IMR-90 (cell line): ENCODE measurements around the gene TWIST2. TPM values are rescaled to one million over a fixed set of nuclear protein-coding genes. Genes with fewer than 3 reads are reported as not detected.

Experiments
- ATAC-seq: fragments of 200-7000 bp; cut with Tn5 transposase; 2 replicates; pipeline ENCODE4 v1.9.1; 2020; ENCODE audit warnings: low read depth, mild to moderate bottlenecking, moderate library complexity
- BruUV-seq: library from RNA; stranded (reverse); fragments of 400-500 nt; replicated peaks from 2 replicates; lab custom pipeline; 2021; lab: Mats Ljungman, UMichigan
- CTCF ChIA-PET: fragments of 300-600 bp; formaldehyde crosslinking; extraction: SDS; loops from one replicate; lab custom pipeline; 2021; ENCODE audit warnings: antibody characterized with exemption; lab: Yijun Ruan, JAX
- POLR2A ChIA-PET: fragments of 300-600 bp; sonication (Branson Sonifier 250); formaldehyde crosslinking; loops from one replicate; lab custom pipeline; 2022; ENCODE audit warnings: antibody characterized with exemption; ENCODE audit not compliant: unreplicated experiment; lab: Charles Lee
- DNase-seq: peaks from one replicate; pipeline ENCODE4 v3.0.0; 2013
- H2AFZ ChIP-seq: replicated peaks from 2 replicates; pipeline ENCODE3; 2013; ENCODE audit warnings: low read length, mild to moderate bottlenecking; ENCODE audit not compliant: poor library complexity
- H2AK5ac ChIP-seq: 2 replicates; pipeline ENCODE4 v1.6.1; 2013; ENCODE audit warnings: low read depth, low read length, inconsistent platforms
- H2AK9ac ChIP-seq: replicated peaks from 2 replicates; pipeline ENCODE3; 2013; ENCODE audit warnings: mild to moderate bottlenecking, low read depth, low read length, moderate library complexity; ENCODE audit not compliant: poor library complexity
- H2BK120ac ChIP-seq: 2 replicates; pipeline ENCODE4 v1.6.1; 2013; ENCODE audit warnings: low read depth, low read length, inconsistent platforms
- H2BK15ac ChIP-seq: 3 replicates; pipeline ENCODE4 v1.6.1; 2013; ENCODE audit warnings: low read depth, low read length, inconsistent platforms
- H2BK20ac ChIP-seq: 2 replicates; pipeline ENCODE4 v1.6.1; 2013; ENCODE audit warnings: low read depth, mild to moderate bottlenecking, inconsistent platforms, low read length, moderate library complexity
- H2BK5ac ChIP-seq: 2 replicates; pipeline ENCODE4 v1.6.1; 2013; ENCODE audit warnings: mild to moderate bottlenecking, low read depth, low read length, inconsistent platforms; ENCODE audit not compliant: poor library complexity, severe bottlenecking
- H3K14ac ChIP-seq: replicated peaks from 2 replicates; pipeline ENCODE4 v1.6.1; 2013; ENCODE audit warnings: low read depth, low read length, inconsistent platforms
- H3K18ac ChIP-seq: 2 replicates; pipeline ENCODE4 v1.6.1; 2013; ENCODE audit warnings: low read depth, low read length, control low read depth
- H3K23ac ChIP-seq: 2 replicates; pipeline ENCODE4 v1.6.1; 2013; ENCODE audit warnings: low read depth, low read length, inconsistent platforms
- H3K27ac ChIP-seq: 2 replicates; pipeline ENCODE4 v1.5.1; 2013; ENCODE audit warnings: mild to moderate bottlenecking, control low read depth, low read length; ENCODE audit not compliant: insufficient read depth
- H3K27me3 ChIP-seq: 2 replicates; pipeline ENCODE4 v1.6.1; 2013; ENCODE audit warnings: low read length; ENCODE audit not compliant: control insufficient read depth, insufficient read depth
- H3K36me3 ChIP-seq: 2 replicates; pipeline ENCODE4 v1.6.1; 2013; ENCODE audit warnings: low read length, mixed read lengths; ENCODE audit not compliant: control insufficient read depth, insufficient read depth
- H3K4ac ChIP-seq: 2 replicates; pipeline ENCODE4 v1.6.1; 2013; ENCODE audit warnings: low read depth, low read length, inconsistent platforms
- H3K4me1 ChIP-seq: 2 replicates; pipeline ENCODE4 v1.6.1; 2013; ENCODE audit warnings: low read length, mixed read lengths; ENCODE audit not compliant: control insufficient read depth, insufficient read depth
- H3K4me2 ChIP-seq: 2 replicates; pipeline ENCODE4 v1.6.1; 2013; ENCODE audit warnings: low read depth, mild to moderate bottlenecking, control low read depth, low read length, moderate library complexity
- H3K4me3 ChIP-seq: 2 replicates; pipeline ENCODE4 v1.5.1; 2013; ENCODE audit warnings: low read depth, mild to moderate bottlenecking, control low read depth, low read length, moderate library complexity; ENCODE audit not compliant: insufficient read depth
- H3K56ac ChIP-seq: 2 replicates; pipeline ENCODE4 v1.6.1; 2013; ENCODE audit warnings: low read length, inconsistent platforms; ENCODE audit not compliant: insufficient read depth; ENCODE audit errors: extremely low read depth
- H3K79me1 ChIP-seq, 2 experiments: 2 replicates each; pipeline ENCODE4 v1.6.1; 2013; ENCODE audit warnings: low read length in 2 of 2, inconsistent platforms in 1 of 2, low read depth in 1 of 2
- H3K9ac ChIP-seq: 2 replicates; pipeline ENCODE4 v1.6.1; 2013; ENCODE audit warnings: low read depth, low read length, control low read depth
- H3K9me1 ChIP-seq: 2 replicates; pipeline ENCODE4 v1.6.1; 2013; ENCODE audit warnings: low read length, inconsistent platforms; ENCODE audit not compliant: insufficient read depth
- H3K9me3 ChIP-seq: 2 replicates; pipeline ENCODE4 v1.6.1; 2013; ENCODE audit warnings: low read length; ENCODE audit not compliant: control insufficient read depth, insufficient read depth
- H4K20me1 ChIP-seq: 2 replicates; pipeline ENCODE4 v1.6.1; 2013; ENCODE audit warnings: low read length, inconsistent platforms; ENCODE audit not compliant: insufficient read depth
- H4K5ac ChIP-seq: 2 replicates; pipeline ENCODE4 v1.6.1; 2013; ENCODE audit warnings: mild to moderate bottlenecking, low read depth, low read length, control low read depth
- H4K8ac ChIP-seq, 2 experiments: 2 replicates each; pipeline ENCODE4 v1.6.1; 2013; ENCODE audit warnings: low read depth in 2 of 2, low read length in 2 of 2, control low read depth in 1 of 2, inconsistent platforms in 1 of 2
- H4K91ac ChIP-seq: 2 replicates; pipeline ENCODE4 v1.6.1; 2013; ENCODE audit warnings: low read depth, low read length, inconsistent platforms; ENCODE audit not compliant: insufficient read depth
- BHLHE40 ChIP-seq: fragments of 150-350 bp; IDR thresholded peaks from 2 replicates; pipeline ENCODE4 v1.6.1; 2016; ENCODE audit warnings: mild to moderate bottlenecking, low read depth, low read length
- CEBPB ChIP-seq: IDR thresholded peaks from 2 replicates; pipeline ENCODE4 v1.6.1; 2012; ENCODE audit warnings: low read depth, low read length, improper control_type of control experiment
- CHD1 ChIP-seq: IDR thresholded peaks from 2 replicates; pipeline ENCODE4 v1.6.1; 2012; ENCODE audit warnings: low read depth, low read length, improper control_type of control experiment
- MAFK ChIP-seq: IDR thresholded peaks from 2 replicates; pipeline ENCODE4 v1.6.1; 2012; ENCODE audit warnings: low read depth, low read length, improper control_type of control experiment
- MAZ ChIP-seq: IDR thresholded peaks from 2 replicates; pipeline ENCODE4 v1.6.1; 2012; ENCODE audit warnings: low read depth, mild to moderate bottlenecking, low read length, improper control_type of control experiment, moderate library complexity, borderline replicate concordance
- NFE2L2 ChIP-seq: fragments of 150-350 bp; IDR thresholded peaks from 2 replicates; pipeline ENCODE4 v1.6.1; 2016; ENCODE audit warnings: low read depth, mild to moderate bottlenecking, low read length
- RAD21 ChIP-seq: IDR thresholded peaks from 2 replicates; pipeline ENCODE4 v1.6.1; 2012; ENCODE audit warnings: low read length, improper control_type of control experiment
- RCOR1 ChIP-seq: IDR thresholded peaks from 2 replicates; pipeline ENCODE4 v1.6.1; 2012; ENCODE audit warnings: mild to moderate bottlenecking, low read length, improper control_type of control experiment; ENCODE audit not compliant: insufficient replicate concordance
- RFX5 ChIP-seq: IDR thresholded peaks from 2 replicates; pipeline ENCODE4 v1.8.0; 2012; ENCODE audit warnings: low read depth, mild to moderate bottlenecking, low read length, moderate library complexity
- SMC3 ChIP-seq: fragments of 150-350 bp; IDR thresholded peaks from 2 replicates; pipeline ENCODE4 v1.6.1; 2016; ENCODE audit warnings: low read depth, mild to moderate bottlenecking, antibody characterized with exemption, low read length, moderate library complexity
- WGBS, 2 experiments: methylation state at CpG; one replicate each; pipeline versions ENCODE4 v1.1.5 to v1.1.7; 2013; ENCODE audit warnings: missing lambda C conversion rate in 2 of 2; ENCODE audit not compliant: insufficient read length in 1 of 2; ENCODE audit errors: extremely low coverage in 2 of 2; 5-methylcytosine and 5-hydroxymethylcytosine counted together
- dilution Hi-C: fragments of 300-500 bp; cut with HindIII; formaldehyde crosslinking; loops from one replicate; pipeline ENCODE4 v1.14.3; 2018; ENCODE audit warnings: low sequenced_read_pairs; ENCODE audit not compliant: unreplicated experiment
- in situ Hi-C: fragments of 300-500 bp; cut with MboI; formaldehyde crosslinking; loops from 3 replicates; pipeline ENCODE4 v1.14.3; 2019; ENCODE audit warnings: low sequenced_read_pairs, inconsistent platforms, mixed read lengths
- intact Hi-C: fragments of 100-400 bp; cut with micrococcal nuclease; formaldehyde crosslinking; loops from 2 replicates; pipeline ENCODE4 v1.10.0; 2022
- polyA plus RNA-seq, 3 experiments: library from polyadenylated mRNA; depleted of rRNA; stranded (reverse); fragments of >200 nt; gene quantifications; 2 replicates each; pipeline ENCODE4 v1.2.3, GENCODE V29; 2012; ENCODE audit warnings: low replicate concordance in 1 of 3
- total RNA-seq: library from RNA; depleted of rRNA; stranded (reverse); fragments of >200 nt; gene quantifications from 2 replicates; pipeline ENCODE4 v1.2.3, GENCODE V29; 2012
- TF ChIP-seq, protein P1 (sequence below): conservative IDR thresholded peaks from 2 replicates; pipeline ENCODE4 v1.5.1; 2012; ENCODE audit warnings: mild to moderate bottlenecking, low read depth, low read length, improper control_type of control experiment
- TF ChIP-seq, protein P2 (sequence below): fragments of 150-350 bp; IDR thresholded peaks from 2 replicates; pipeline ENCODE4 v1.6.1; 2017; ENCODE audit warnings: mild to moderate bottlenecking, antibody characterized with exemption, low read length, low read depth
- TF ChIP-seq, protein P3 (sequence below): fragments of 150-350 bp; IDR thresholded peaks from 2 replicates; pipeline ENCODE4 v1.6.1; 2016; ENCODE audit warnings: low read depth, mild to moderate bottlenecking, low read length, moderate library complexity, borderline replicate concordance

TWIST2 gene
- total and polyA plus RNA-seq, 2 of the 4 experiments (the other 2 are of a cell fraction), result 9.3 to 33.6 TPM

DNA sequence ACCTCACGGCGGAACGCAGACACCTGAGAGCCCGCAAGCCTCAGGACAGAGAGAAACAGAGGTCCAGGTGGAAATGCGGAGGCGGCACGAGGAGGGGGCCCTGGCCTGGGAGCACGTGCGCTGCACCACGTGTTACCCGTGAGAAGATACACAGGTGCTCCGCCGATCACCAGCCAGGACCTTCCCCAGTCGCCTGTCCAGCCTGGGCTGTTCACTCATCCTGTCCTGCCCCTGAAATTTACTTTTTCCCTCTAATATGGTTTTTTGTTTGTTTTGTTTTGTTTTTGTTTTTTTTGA, 44.3 kb downstream of the TWIST2 start:
- ChIA-PET POLR2A (no interaction called here), CTCF (no interaction called here)
- H3K9me3 ChIP-seq, result no peaks in the 10 kb centered on the region
- intact Hi-C loops (no loop called here), in situ Hi-C loops (no loop called here), dilution Hi-C loops (no loop called here)
- no peak overlapping the region for H4K8ac ChIP-seq
- no peak overlapping the region for H2BK15ac ChIP-seq
- no peak overlapping the region for H3K56ac ChIP-seq
- no peak overlapping the region for H4K5ac ChIP-seq
- no peak overlapping the region for H2AK9ac ChIP-seq
- ATAC-seq (no peak), DNase-seq (no peak)
- no peak overlapping the region for H3K23ac ChIP-seq
- H2BK120ac ChIP-seq, result no peak overlapping the region
- H4K91ac ChIP-seq, result no peak overlapping the region
- H2BK5ac ChIP-seq, result no peak overlapping the region
- H3K4ac ChIP-seq, result no peak overlapping the region
- H3K4me1 ChIP-seq, result peaks cover 19% of the 10 kb centered on the region
- no peaks in the 10 kb centered on the region for H3K27me3 ChIP-seq
- H3K9ac ChIP-seq, result no peak overlapping the region
- no peak overlapping the region for H2AFZ ChIP-seq
- H3K79me1 ChIP-seq, result peaks cover 9 to 67% of the 10 kb centered on the region in 2 experiments; a peak in 3 of 4 replicates
- no peak overlapping the region for H3K14ac ChIP-seq
- TF ChIP-seq, protein P1, sequence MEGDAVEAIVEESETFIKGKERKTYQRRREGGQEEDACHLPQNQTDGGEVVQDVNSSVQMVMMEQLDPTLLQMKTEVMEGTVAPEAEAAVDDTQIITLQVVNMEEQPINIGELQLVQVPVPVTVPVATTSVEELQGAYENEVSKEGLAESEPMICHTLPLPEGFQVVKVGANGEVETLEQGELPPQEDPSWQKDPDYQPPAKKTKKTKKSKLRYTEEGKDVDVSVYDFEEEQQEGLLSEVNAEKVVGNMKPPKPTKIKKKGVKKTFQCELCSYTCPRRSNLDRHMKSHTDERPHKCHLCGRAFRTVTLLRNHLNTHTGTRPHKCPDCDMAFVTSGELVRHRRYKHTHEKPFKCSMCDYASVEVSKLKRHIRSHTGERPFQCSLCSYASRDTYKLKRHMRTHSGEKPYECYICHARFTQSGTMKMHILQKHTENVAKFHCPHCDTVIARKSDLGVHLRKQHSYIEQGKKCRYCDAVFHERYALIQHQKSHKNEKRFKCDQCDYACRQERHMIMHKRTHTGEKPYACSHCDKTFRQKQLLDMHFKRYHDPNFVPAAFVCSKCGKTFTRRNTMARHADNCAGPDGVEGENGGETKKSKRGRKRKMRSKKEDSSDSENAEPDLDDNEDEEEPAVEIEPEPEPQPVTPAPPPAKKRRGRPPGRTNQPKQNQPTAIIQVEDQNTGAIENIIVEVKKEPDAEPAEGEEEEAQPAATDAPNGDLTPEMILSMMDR, result no peak
- TF ChIP-seq, protein P2, sequence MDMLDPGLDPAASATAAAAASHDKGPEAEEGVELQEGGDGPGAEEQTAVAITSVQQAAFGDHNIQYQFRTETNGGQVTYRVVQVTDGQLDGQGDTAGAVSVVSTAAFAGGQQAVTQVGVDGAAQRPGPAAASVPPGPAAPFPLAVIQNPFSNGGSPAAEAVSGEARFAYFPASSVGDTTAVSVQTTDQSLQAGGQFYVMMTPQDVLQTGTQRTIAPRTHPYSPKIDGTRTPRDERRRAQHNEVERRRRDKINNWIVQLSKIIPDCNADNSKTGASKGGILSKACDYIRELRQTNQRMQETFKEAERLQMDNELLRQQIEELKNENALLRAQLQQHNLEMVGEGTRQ, result no peak
- TF ChIP-seq CEBPB, result no peak
- TF ChIP-seq NFE2L2, result no peak
- TF ChIP-seq, protein P3, sequence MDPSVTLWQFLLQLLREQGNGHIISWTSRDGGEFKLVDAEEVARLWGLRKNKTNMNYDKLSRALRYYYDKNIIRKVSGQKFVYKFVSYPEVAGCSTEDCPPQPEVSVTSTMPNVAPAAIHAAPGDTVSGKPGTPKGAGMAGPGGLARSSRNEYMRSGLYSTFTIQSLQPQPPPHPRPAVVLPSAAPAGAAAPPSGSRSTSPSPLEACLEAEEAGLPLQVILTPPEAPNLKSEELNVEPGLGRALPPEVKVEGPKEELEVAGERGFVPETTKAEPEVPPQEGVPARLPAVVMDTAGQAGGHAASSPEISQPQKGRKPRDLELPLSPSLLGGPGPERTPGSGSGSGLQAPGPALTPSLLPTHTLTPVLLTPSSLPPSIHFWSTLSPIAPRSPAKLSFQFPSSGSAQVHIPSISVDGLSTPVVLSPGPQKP, result no peak
- TF ChIP-seq SMC3, result no peak
- TF ChIP-seq RAD21, result no peak
- TF ChIP-seq RCOR1, result no peak
- TF ChIP-seq BHLHE40, result no peak
- TF ChIP-seq RFX5, result no peak
- no peak for TF ChIP-seq MAFK
- TF ChIP-seq MAZ, result no peak
- TF ChIP-seq CHD1, result no peak
- H2AK5ac ChIP-seq, result no peak overlapping the region
- H2BK20ac ChIP-seq, result no peak overlapping the region
- H4K20me1 ChIP-seq, result peaks cover 19% of the 10 kb centered on the region
- H3K4me3 ChIP-seq, result no peak overlapping the region
- peaks cover 21% of the 10 kb centered on the region; the same call in 1 of the 2 replicates for H3K36me3 ChIP-seq
- no peak overlapping the region for H3K27ac ChIP-seq
- 100% methylated on average over 1 of the region's 14 CpGs; no CpG with 5 or more reads in 1 of the 2 experiments for WGBS, 2 experiments
- H3K9me1 ChIP-seq, result peaks cover 9% of the 10 kb centered on the region; the same call in 1 of the 2 replicates
- no TSS peak for BruUV-seq
- H3K18ac ChIP-seq, result no peak overlapping the region
- no peak overlapping the region for H3K4me2 ChIP-seq
